ENCODE measurements around the gene RGS6.

DNA sequence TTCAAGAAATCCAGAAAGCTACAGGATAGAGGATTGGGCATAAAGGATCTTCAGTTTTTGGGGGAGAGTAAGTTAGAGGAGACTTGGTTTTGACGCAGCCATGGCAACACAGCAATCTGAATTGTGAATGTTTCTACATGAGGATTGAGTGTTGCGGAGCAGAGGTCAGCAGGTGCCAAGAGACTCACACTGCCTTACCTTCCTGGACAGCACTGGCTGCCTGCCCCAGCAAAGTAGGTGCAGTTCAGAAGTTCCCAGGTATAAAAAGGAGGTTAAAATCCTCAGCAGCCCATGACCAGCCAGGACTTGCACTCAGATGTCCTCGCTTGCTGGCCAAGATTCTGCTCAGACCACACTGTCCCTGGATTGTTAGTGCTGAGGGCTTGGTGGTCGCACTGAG is 590.6 kb downstream of the RGS6 start:
- TF ChIP-seq, protein P1, sequence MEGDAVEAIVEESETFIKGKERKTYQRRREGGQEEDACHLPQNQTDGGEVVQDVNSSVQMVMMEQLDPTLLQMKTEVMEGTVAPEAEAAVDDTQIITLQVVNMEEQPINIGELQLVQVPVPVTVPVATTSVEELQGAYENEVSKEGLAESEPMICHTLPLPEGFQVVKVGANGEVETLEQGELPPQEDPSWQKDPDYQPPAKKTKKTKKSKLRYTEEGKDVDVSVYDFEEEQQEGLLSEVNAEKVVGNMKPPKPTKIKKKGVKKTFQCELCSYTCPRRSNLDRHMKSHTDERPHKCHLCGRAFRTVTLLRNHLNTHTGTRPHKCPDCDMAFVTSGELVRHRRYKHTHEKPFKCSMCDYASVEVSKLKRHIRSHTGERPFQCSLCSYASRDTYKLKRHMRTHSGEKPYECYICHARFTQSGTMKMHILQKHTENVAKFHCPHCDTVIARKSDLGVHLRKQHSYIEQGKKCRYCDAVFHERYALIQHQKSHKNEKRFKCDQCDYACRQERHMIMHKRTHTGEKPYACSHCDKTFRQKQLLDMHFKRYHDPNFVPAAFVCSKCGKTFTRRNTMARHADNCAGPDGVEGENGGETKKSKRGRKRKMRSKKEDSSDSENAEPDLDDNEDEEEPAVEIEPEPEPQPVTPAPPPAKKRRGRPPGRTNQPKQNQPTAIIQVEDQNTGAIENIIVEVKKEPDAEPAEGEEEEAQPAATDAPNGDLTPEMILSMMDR (IDR thresholded peaks at IDR 0.05): no peak
- TF ChIP-seq POLR2A (IDR thresholded peaks at IDR 0.05) (no peak), POLR2AphosphoS5 (IDR thresholded peaks at IDR 0.05) (no peak)

All from breast epithelium (tissue), 3 donors.